K562 (cell line): ENCODE data around the gene DCLK2.

Experiments
- AFF4 ChIP-seq: sonication (generic); formaldehyde crosslinking; IDR thresholded peaks from 2 replicates; pipeline ENCODE4 v1.8.0; 2023; ENCODE audit warnings: mild to moderate bottlenecking, missing genetic modification reagents
- CEBPB ChIP-seq: fragments of 450-650 bp; IDR thresholded peaks from 2 replicates; pipeline ENCODE4 v1.6.1; 2016; ENCODE audit warnings: missing genetic modification characterization, missing compliant biosample characterization
- CTCF ChIP-seq, 3 experiments: IDR thresholded peaks in 2 of 3; conservative IDR thresholded peaks in 1 of 3; 2 replicates each; pipeline ENCODE4 v1.5.1; 2011 to 2012; ENCODE audit warnings: low read length in 3 of 3, mild to moderate bottlenecking in 3 of 3, control low read depth in 2 of 3, improper control_type of control experiment in 1 of 3, inconsistent platforms in 1 of 3, low read depth in 1 of 3, mixed read lengths in 1 of 3, moderate library complexity in 1 of 3; ENCODE audit not compliant: insufficient read depth in 2 of 3
- EZH2 ChIP-seq: IDR thresholded peaks from 2 replicates; pipeline ENCODE4 v1.6.1; 2012; ENCODE audit warnings: low read depth, mild to moderate bottlenecking, inconsistent platforms, low read length, borderline replicate concordance
- RBM39 ChIP-seq: fragments of 200-400 bp; formaldehyde crosslinking; optimal IDR thresholded peaks from 2 replicates; pipeline ENCODE3; 2018; ENCODE audit warnings: low read depth, low read length
- TAF1 ChIP-seq: IDR thresholded peaks from 2 replicates; pipeline ENCODE4 v1.6.1; 2011; ENCODE audit warnings: mild to moderate bottlenecking, low read length, moderate library complexity; ENCODE audit not compliant: insufficient read depth, control insufficient read depth, severe bottlenecking; ENCODE audit errors: extremely low read depth
- ZNF695 ChIP-seq: fragments of 450-650 bp; formaldehyde crosslinking; IDR thresholded peaks from 2 replicates; pipeline ENCODE4 v1.4.0; 2020; ENCODE audit warnings: mild to moderate bottlenecking, moderate library complexity

DNA sequence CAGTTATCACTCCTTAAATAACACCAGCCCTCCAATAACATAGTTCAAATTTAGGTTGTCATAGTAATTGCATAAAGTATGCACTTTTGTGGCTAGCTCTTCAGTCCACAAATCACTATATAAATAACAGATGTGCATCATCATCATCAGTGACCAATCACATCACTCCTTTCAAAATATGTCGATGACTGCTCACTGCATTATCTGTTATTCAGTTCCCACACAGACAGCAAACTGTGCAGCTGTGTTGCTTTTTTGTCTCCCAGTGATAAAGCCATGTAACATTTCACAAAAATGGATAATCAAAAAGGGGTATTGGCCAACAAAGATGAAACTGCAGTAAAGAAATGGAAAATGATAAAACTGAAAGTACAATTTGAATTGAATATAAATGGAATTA is 205.4 kb downstream of the DCLK2 start:
- TF ChIP-seq EZH2 (no peak), CEBPB (tag) (no peak), RBM39 (no peak), CTCF (IDR thresholded peaks at IDR 0.05 in 2 of 3, conservative IDR thresholded peaks at IDR 0.05 in 1 of 3; ENCODE audit: insufficient read depth in 2 of 3, low read depth in 1 of 3, low read length in 3 of 3) (no peak), TAF1 (no peak), ZNF695 (CRISPR knock-in tag) (no peak), AFF4 (CRISPR knock-in tag) (no peak)
